ENCODE data around the gene CASTOR1.

Gene CASTOR1

DNA sequence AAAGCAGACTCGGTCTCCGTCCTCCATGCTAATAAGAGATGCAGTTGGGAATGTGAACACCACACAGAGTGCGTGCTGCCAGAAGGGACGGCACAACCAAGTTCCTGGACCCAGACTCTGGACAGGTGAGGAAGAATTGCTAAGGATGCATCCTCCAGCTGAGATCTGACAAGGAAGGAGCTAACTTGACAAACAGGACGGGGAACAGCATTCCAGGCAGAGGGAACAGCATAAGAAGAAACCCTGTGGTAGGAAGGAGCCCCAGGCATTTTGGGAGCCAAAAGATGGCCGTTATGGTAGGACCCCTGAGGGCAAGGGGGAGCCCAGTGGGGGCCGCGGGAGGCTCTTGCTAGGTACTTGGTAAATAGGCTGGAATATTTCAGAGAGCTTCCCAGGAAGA lies 28.6 kb downstream of the CASTOR1 start:
- Histone ChIP-seq H3K9ac (ENCODE audit: low read depth, low read length, poor library complexity, severe bottlenecking) (no peak overlapping the region), H3K79me2 (ENCODE audit: insufficient read depth, low read length) (peaks cover 5% of the 10 kb centered on the region; the same call in 1 of the 2 replicates), H3K9me2 (replicated peaks; ENCODE audit: low read depth, low read length) (no peaks in the 10 kb centered on the region), H3K9me3 (ENCODE audit: insufficient read depth, low read depth, low read length) (no peaks in the 10 kb centered on the region), H3F3A (ENCODE audit: low read depth) (no peaks in the 10 kb centered on the region), H3K27me3 (ENCODE audit: insufficient read depth, low read length, poor library complexity, severe bottlenecking) (no peaks in the 10 kb centered on the region), H3K4me1 (ENCODE audit: insufficient read depth, low read length, poor library complexity, severe bottlenecking) (peaks cover 15% of the 10 kb centered on the region), H4K20me1 (ENCODE audit: insufficient read depth, low read length, poor library complexity, severe bottlenecking) (no peaks in the 10 kb centered on the region), H2AFZ (ENCODE audit: low read length) (no peak overlapping the region), H3K4me3 (ENCODE audit: low read length, poor library complexity, severe bottlenecking) (no peak overlapping the region), H3K36me3 (ENCODE audit: insufficient read depth, low read length) (no peaks in the 10 kb centered on the region), H3K4me2 (ENCODE audit: low read depth, low read length, poor library complexity, severe bottlenecking) (no peak overlapping the region)
- TF ChIP-seq, protein P1, sequence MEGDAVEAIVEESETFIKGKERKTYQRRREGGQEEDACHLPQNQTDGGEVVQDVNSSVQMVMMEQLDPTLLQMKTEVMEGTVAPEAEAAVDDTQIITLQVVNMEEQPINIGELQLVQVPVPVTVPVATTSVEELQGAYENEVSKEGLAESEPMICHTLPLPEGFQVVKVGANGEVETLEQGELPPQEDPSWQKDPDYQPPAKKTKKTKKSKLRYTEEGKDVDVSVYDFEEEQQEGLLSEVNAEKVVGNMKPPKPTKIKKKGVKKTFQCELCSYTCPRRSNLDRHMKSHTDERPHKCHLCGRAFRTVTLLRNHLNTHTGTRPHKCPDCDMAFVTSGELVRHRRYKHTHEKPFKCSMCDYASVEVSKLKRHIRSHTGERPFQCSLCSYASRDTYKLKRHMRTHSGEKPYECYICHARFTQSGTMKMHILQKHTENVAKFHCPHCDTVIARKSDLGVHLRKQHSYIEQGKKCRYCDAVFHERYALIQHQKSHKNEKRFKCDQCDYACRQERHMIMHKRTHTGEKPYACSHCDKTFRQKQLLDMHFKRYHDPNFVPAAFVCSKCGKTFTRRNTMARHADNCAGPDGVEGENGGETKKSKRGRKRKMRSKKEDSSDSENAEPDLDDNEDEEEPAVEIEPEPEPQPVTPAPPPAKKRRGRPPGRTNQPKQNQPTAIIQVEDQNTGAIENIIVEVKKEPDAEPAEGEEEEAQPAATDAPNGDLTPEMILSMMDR (conservative IDR thresholded peaks at IDR 0.05; ENCODE audit: low read length), result no peak
- TF ChIP-seq EZH2phosphoT487 (IDR thresholded peaks at IDR 0.05; ENCODE audit: borderline replicate concordance), result no peak

DNA sequence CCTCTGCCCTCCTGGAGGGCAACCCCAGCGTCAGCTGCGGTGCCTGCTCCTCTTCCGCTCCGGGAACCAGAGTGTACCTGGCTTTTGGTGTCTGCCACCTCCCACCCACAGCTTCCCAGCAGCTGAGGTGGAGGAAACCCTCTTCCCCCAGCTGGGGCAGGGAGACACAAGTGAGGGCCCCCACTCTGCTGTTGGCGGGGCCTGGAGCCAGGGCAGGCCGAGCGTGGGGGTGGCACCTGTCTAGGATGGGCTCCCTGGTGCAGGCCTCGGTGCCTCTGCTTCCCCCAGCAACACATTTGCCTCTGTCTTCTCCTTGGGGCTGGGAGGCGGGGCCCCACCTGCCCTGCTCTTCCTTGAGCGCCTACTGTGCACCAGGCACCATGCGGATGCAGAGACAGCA lies 29.0 kb downstream of the CASTOR1 start:
- Histone ChIP-seq H3K4me3 (ENCODE audit: low read length, poor library complexity, severe bottlenecking) (no peak overlapping the region), H3K9ac (ENCODE audit: low read depth, low read length, poor library complexity, severe bottlenecking) (no peak overlapping the region), H3K9me3 (ENCODE audit: insufficient read depth, low read depth, low read length) (no peaks in the 10 kb centered on the region), H3K4me2 (ENCODE audit: low read depth, low read length, poor library complexity, severe bottlenecking) (no peak overlapping the region), H3K36me3 (ENCODE audit: insufficient read depth, low read length) (no peaks in the 10 kb centered on the region), H4K20me1 (ENCODE audit: insufficient read depth, low read length, poor library complexity, severe bottlenecking) (no peaks in the 10 kb centered on the region), H3K79me2 (ENCODE audit: insufficient read depth, low read length) (peaks cover under 1% of the 10 kb centered on the region; the same call in 1 of the 2 replicates), H2AFZ (ENCODE audit: low read length) (no peak overlapping the region), H3F3A (ENCODE audit: low read depth) (no peaks in the 10 kb centered on the region), H3K4me1 (ENCODE audit: insufficient read depth, low read length, poor library complexity, severe bottlenecking) (peaks cover 11% of the 10 kb centered on the region), H3K9me2 (replicated peaks; ENCODE audit: low read depth, low read length) (no peaks in the 10 kb centered on the region), H3K27me3 (ENCODE audit: insufficient read depth, low read length, poor library complexity, severe bottlenecking) (no peaks in the 10 kb centered on the region)
- no peak for TF ChIP-seq EZH2phosphoT487 (IDR thresholded peaks at IDR 0.05; ENCODE audit: borderline replicate concordance)
- TF ChIP-seq, protein P1 (conservative IDR thresholded peaks at IDR 0.05; ENCODE audit: low read length), result no peak

DNA sequence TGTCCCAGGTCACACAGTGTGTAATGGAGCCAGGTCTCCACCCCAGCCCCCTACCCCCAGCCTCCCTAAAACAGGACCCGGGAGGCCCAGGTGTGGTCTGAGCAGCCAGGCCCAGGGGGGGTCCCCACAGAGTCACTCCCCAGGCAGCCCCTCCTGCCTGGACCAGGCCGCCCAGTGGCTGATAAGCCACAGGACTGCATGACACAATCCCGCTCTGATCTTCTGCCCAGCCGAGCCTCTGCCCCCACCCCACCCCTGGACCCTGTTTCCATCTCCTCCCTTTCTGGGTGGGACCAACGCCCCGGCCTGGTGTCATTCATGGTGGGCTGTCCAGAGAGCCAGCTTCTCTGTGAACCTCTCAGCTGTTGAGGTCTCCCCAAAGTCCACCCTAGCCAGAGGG lies 35.0 kb downstream of the CASTOR1 start:
- peak overlapping the region; percentile 56 for H3K9ac ChIP-seq (ENCODE audit: low read depth, low read length, poor library complexity, severe bottlenecking)
- TF ChIP-seq, protein P1 (conservative IDR thresholded peaks at IDR 0.05; ENCODE audit: low read length), result no peak
- no peak for TF ChIP-seq EZH2phosphoT487 (IDR thresholded peaks at IDR 0.05; ENCODE audit: borderline replicate concordance)
- H3K36me3 ChIP-seq (ENCODE audit: insufficient read depth, low read length), result no peaks in the 10 kb centered on the region
- H4K20me1 ChIP-seq (ENCODE audit: insufficient read depth, low read length, poor library complexity, severe bottlenecking), result no peaks in the 10 kb centered on the region
- no peaks in the 10 kb centered on the region for H3F3A ChIP-seq (ENCODE audit: low read depth)
- H3K4me3 ChIP-seq (ENCODE audit: low read length, poor library complexity, severe bottlenecking), result no peak overlapping the region
- peaks cover 21% of the 10 kb centered on the region for H3K4me1 ChIP-seq (ENCODE audit: insufficient read depth, low read length, poor library complexity, severe bottlenecking)
- peak overlapping the region; percentile 41 for H3K4me2 ChIP-seq (ENCODE audit: low read depth, low read length, poor library complexity, severe bottlenecking)
- H3K9me3 ChIP-seq (ENCODE audit: insufficient read depth, low read depth, low read length), result no peaks in the 10 kb centered on the region
- H3K79me2 ChIP-seq (ENCODE audit: insufficient read depth, low read length), result no peaks in the 10 kb centered on the region
- H3K27me3 ChIP-seq (ENCODE audit: insufficient read depth, low read length, poor library complexity, severe bottlenecking), result no peaks in the 10 kb centered on the region
- H2AFZ ChIP-seq (ENCODE audit: low read length), result no peak overlapping the region
- H3K9me2 ChIP-seq (replicated peaks; ENCODE audit: low read depth, low read length), result no peaks in the 10 kb centered on the region

Measured in Loucy (cell line).